ENCODE results near the gene RABL2A.
"Not testable (repeated sequence)": the region's sequence is repeated elsewhere in the genome, so short reads cannot be mapped to it uniquely, and the experiment has no call there.

RABL2A gene

GRCh38 chr2:113606036-113606435 is 21.0 kb upstream of the RABL2A start:
- in situ Hi-C loops (cut with HindIII; ENCODE audit: low sequenced_read_pairs): not testable (repeated sequence)

- in situ Hi-C loops (cut with HindIII; ENCODE audit: low sequenced_read_pairs): not testable (repeated sequence)
Measured at GRCh38 chr2:113609822-113610221, 17.2 kb upstream of the RABL2A start.

GRCh38 chr2:113621002-113621401 is 6.1 kb upstream of the RABL2A start:
- in situ Hi-C loops (cut with HindIII; ENCODE audit: low sequenced_read_pairs): not testable (repeated sequence)

- in situ Hi-C loops (cut with HindIII; ENCODE audit: low sequenced_read_pairs): not testable (repeated sequence)
Measured at GRCh38 chr2:113625906-113626305, 1.2 kb upstream of the RABL2A start.

- in situ Hi-C loops (cut with HindIII; ENCODE audit: low sequenced_read_pairs): not testable (repeated sequence)
Measured at GRCh38 chr2:113632849-113633345, 5.8 kb downstream of the RABL2A start.

- in situ Hi-C loops (cut with HindIII; ENCODE audit: low sequenced_read_pairs): not testable (repeated sequence)
Measured at GRCh38 chr2:113635358-113635757, 8.3 kb downstream of the RABL2A start.

GRCh38 chr2:113636226-113636625 is 9.2 kb downstream of the RABL2A start:
- in situ Hi-C loops (cut with HindIII; ENCODE audit: low sequenced_read_pairs): not testable (repeated sequence)

GRCh38 chr2:113638084-113638483 is 11.0 kb downstream of the RABL2A start:
- in situ Hi-C loops (cut with HindIII; ENCODE audit: low sequenced_read_pairs): not testable (repeated sequence)

GRCh38 chr2:113646217-113646616 is 19.2 kb downstream of the RABL2A start:
- in situ Hi-C loops (cut with HindIII; ENCODE audit: low sequenced_read_pairs): not testable (repeated sequence)

- in situ Hi-C loops (cut with HindIII; ENCODE audit: low sequenced_read_pairs): not testable (repeated sequence)
Measured at GRCh38 chr2:113650834-113651815, 24.1 kb downstream of the RABL2A start.

- in situ Hi-C loops (cut with HindIII; ENCODE audit: low sequenced_read_pairs): not testable (repeated sequence)
Measured at GRCh38 chr2:113652599-113652998, 25.5 kb downstream of the RABL2A start.

- in situ Hi-C loops (cut with HindIII; ENCODE audit: low sequenced_read_pairs): not testable (repeated sequence)
Measured at GRCh38 chr2:113656031-113656624, 29.1 kb downstream of the RABL2A start.

GRCh38 chr2:113657735-113658134 is 30.7 kb downstream of the RABL2A start:
- in situ Hi-C loops (cut with HindIII; ENCODE audit: low sequenced_read_pairs): not testable (repeated sequence)

- in situ Hi-C loops (cut with HindIII; ENCODE audit: low sequenced_read_pairs): not testable (repeated sequence)
Measured at GRCh38 chr2:113663285-113664060, 36.4 kb downstream of the RABL2A start.

- in situ Hi-C loops (cut with HindIII; ENCODE audit: low sequenced_read_pairs): not testable (repeated sequence)
Measured at GRCh38 chr2:113664761-113665533, 37.9 kb downstream of the RABL2A start.

GRCh38 chr2:113669013-113669412 is 41.9 kb downstream of the RABL2A start:
- in situ Hi-C loops (cut with HindIII; ENCODE audit: low sequenced_read_pairs): not testable (repeated sequence)

- in situ Hi-C loops (cut with HindIII; ENCODE audit: low sequenced_read_pairs): no loop called here
Measured at GRCh38 chr2:113672326-113672932, 45.4 kb downstream of the RABL2A start.

GRCh38 chr2:113675875-113676274 is 48.8 kb downstream of the RABL2A start:
- in situ Hi-C loops (cut with HindIII; ENCODE audit: low sequenced_read_pairs): no loop called here

GRCh38 chr2:113676623-113677266 is 49.7 kb downstream of the RABL2A start:
- in situ Hi-C loops (cut with HindIII; ENCODE audit: low sequenced_read_pairs): no loop called here
